ENCODE measurements around the gene SLC35B4.

GRCh38 chr7:134355004-134355525 is 38.3 kb upstream of the SLC35B4 start:
- TF ChIP-seq CTCF (IDR thresholded peaks at IDR 0.05; ENCODE audit: low read length): no peak
- TF ChIP-seq EZH2 (IDR thresholded peaks at IDR 0.05; ENCODE audit: borderline replicate concordance, low read length): no peak

Measured in OCI-LY1 (cell line).